ENCODE data around the gene NRP2. TPM values are rescaled to one million over a fixed set of nuclear protein-coding genes. Genes with fewer than 3 reads are reported as not detected.

NRP2 gene
- total RNA-seq, 4 donors from 2014 or later, result 195 to 440 (median 314) TPM

DNA sequence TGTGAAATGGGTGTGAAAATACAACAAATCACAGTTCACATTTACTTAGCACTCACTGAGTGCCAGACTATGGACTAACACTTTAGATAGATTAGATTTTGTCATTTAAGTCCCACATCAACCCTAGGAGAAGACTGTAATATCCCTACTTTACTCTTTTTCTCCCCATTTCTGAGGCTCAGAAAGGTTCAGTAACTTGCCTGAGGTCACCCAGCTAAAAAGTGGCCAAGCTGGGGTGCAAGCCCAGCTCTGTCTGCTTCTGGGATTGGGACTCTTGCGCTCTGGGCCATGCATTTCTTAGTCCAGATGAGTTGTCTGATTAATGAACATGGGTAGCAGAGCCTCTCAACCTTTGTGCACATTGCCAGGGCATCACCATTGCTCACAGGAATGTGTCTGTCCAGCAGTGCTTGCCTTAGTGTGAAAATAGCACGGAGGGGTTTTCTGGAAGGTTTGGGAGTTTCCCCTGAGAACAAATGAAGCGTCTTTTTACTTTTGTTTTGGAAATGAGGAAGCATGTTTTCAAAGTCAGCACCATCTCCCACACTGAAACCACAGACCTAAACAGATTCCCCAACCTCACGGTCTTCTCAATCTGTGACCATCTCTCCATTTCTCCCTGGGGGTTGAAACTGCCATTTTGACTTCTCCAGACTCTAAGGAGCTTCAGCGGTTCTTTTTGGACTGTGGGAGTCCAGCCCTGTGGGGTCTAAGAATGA, 31.9 kb downstream of the NRP2 start:
- 28% methylated on average over 5 of the region's 5 CpGs for WGBS
- Histone ChIP-seq H3K27me3 (no peaks in the 10 kb centered on the region), H3K4me3 (no peak overlapping the region), H3K36me3 (peaks cover 0 to 11% (median 3%) of the 10 kb centered on the region in 4 donors), H3K27ac (replicated peaks in 1 of 4) (peak overlapping the region; percentile 87 to 98 (median 93)), H3K9me3 (no peaks in the 10 kb centered on the region), H3K4me1 (peaks cover 6 to 100% (median 95%) of the 10 kb centered on the region in 4 donors)
- intact Hi-C loops (cut with DNase I), result no loop called here
- no peak for DNase-seq (ENCODE audit: extremely low spot score)
- TF ChIP-seq, protein P1, sequence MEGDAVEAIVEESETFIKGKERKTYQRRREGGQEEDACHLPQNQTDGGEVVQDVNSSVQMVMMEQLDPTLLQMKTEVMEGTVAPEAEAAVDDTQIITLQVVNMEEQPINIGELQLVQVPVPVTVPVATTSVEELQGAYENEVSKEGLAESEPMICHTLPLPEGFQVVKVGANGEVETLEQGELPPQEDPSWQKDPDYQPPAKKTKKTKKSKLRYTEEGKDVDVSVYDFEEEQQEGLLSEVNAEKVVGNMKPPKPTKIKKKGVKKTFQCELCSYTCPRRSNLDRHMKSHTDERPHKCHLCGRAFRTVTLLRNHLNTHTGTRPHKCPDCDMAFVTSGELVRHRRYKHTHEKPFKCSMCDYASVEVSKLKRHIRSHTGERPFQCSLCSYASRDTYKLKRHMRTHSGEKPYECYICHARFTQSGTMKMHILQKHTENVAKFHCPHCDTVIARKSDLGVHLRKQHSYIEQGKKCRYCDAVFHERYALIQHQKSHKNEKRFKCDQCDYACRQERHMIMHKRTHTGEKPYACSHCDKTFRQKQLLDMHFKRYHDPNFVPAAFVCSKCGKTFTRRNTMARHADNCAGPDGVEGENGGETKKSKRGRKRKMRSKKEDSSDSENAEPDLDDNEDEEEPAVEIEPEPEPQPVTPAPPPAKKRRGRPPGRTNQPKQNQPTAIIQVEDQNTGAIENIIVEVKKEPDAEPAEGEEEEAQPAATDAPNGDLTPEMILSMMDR (IDR thresholded peaks at IDR 0.05), result no peak
- TF ChIP-seq POLR2AphosphoS5 (IDR thresholded peaks at IDR 0.05) (no peak), EP300 (IDR thresholded peaks at IDR 0.05) (no peak), POLR2A (IDR thresholded peaks at IDR 0.05; ENCODE audit: low read depth) (no peak)

DNA sequence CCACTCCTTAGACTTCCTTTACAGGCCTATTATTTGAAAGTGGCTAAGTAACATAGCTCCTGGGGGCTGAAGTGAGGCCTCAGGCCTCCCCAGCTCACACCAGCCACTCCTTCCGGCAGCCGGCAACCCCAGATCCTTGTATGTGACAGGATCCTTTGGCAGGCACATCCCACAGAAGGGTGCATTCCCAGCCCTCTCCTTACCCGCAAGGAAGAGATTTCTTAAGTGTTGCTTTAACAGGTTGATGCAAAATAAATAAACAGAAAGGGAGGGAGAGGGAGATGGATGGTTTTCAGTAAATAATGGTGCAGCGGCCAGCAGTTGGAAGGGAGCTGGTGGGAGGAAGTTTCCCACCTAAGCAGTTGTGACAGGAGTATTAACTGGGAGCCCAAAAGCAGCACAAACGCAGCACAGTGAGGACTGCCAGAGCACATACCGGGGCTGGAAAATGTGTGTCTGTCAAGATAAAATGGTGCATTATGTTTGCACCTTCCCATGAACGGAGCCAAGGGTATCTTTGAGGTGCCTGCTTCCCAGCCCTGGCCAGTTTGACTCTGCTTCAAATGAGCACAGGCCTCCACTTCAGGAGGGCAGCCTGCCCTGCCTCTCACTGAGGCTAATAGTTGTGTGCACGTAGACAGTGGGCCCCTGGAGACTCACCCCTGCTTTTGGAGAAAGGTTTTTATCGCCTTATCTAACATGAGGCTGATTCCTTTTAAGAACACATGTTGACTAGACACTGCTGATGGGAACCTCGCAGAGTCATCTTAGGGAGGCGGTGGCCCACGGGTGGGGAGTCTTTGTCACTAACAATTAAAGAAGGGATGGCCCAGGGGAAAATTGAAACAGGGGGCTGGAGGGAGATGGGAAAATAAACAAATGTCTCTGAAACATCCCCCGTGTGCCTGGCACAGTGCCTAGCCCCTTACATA, 32.8 kb downstream of the NRP2 start:
- Histone ChIP-seq H3K27ac (replicated peaks in 1 of 4) (peak overlapping the region; percentile 87 to 98 (median 93)), H3K36me3 (peaks cover 0 to 11% (median 3%) of the 10 kb centered on the region in 4 donors), H3K4me3 (no peak overlapping the region), H3K27me3 (no peaks in the 10 kb centered on the region), H3K9me3 (no peaks in the 10 kb centered on the region), H3K4me1 (peaks cover 6 to 100% (median 94%) of the 10 kb centered on the region in 4 donors)
- 37% methylated on average over 13 of the region's 13 CpGs for WGBS
- no peak for DNase-seq (ENCODE audit: extremely low spot score)
- intact Hi-C loops (cut with DNase I), result no loop called here
- TF ChIP-seq POLR2A (IDR thresholded peaks at IDR 0.05; ENCODE audit: low read depth) (no peak), POLR2AphosphoS5 (IDR thresholded peaks at IDR 0.05) (peak; percentile 40 to 52), EP300 (IDR thresholded peaks at IDR 0.05) (peak; percentile 10)
- TF ChIP-seq, protein P1 (IDR thresholded peaks at IDR 0.05), result no peak

DNA sequence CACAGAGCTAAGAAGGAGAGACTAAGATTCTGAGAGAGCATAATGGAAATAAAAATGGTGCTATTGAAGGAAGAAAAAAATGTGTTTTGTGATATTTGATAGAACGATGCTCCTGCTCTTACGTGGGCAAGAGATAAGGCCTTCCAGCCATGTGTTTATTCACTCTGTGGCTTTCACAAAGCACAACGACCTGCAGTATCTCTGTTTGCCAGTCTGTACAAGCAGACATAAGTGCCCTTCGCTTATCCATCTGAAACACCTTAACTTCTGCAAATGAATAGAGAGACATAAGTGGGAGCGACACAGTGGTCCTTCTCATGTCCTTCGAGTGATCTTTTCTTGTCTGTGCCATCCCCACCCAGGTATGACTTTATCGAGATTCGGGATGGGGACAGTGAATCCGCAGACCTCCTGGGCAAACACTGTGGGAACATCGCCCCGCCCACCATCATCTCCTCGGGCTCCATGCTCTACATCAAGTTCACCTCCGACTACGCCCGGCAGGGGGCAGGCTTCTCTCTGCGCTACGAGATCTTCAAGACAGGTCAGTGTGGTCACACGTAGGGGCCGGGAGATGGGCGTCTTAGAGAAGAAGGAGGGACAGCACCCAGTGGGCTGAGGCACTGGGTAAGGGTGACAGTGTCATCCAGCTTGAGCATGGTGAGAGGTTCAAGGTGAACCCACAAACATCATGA, 33.7 kb downstream of the NRP2 start:
- no peaks in the 10 kb centered on the region for H3K27me3 ChIP-seq
- intact Hi-C loops (cut with DNase I), result no loop called here
- no peak overlapping the region for H3K4me3 ChIP-seq
- peaks cover 6 to 100% (median 98%) of the 10 kb centered on the region in 4 donors for H3K4me1 ChIP-seq
- H3K36me3 ChIP-seq, result peaks cover 0 to 19% (median 5%) of the 10 kb centered on the region in 4 donors
- TF ChIP-seq POLR2A (IDR thresholded peaks at IDR 0.05; ENCODE audit: low read depth), result no peak
- TF ChIP-seq, protein P1 (IDR thresholded peaks at IDR 0.05), result peak; percentile 41 to 44 (median 42)
- no peaks in the 10 kb centered on the region for H3K9me3 ChIP-seq
- 83% methylated on average over 18 of the region's 20 CpGs for WGBS
- DNase-seq (ENCODE audit: extremely low spot score), result no peak
- H3K27ac ChIP-seq (replicated peaks in 1 of 4), result peak overlapping the region; percentile 87 to 98 (median 93)

- no peak for TF ChIP-seq POLR2A (IDR thresholded peaks at IDR 0.05; ENCODE audit: low read depth)
- peak in 1 of 2 donors; percentile 10 for TF ChIP-seq POLR2AphosphoS5 (IDR thresholded peaks at IDR 0.05)
- TF ChIP-seq, protein P1 (IDR thresholded peaks at IDR 0.05), result no peak
- TF ChIP-seq EP300 (IDR thresholded peaks at IDR 0.05), result no peak
- Histone ChIP-seq H3K4me1 (peaks cover 7 to 100% (median 100%) of the 10 kb centered on the region in 4 donors), H3K27me3 (no peaks in the 10 kb centered on the region), H3K27ac (replicated peaks in 1 of 4) (peak overlapping the region; percentile 87 to 98 (median 93)), H3K36me3 (peaks cover 0 to 26% (median 9%) of the 10 kb centered on the region in 4 donors), H3K4me3 (no peak overlapping the region), H3K9me3 (no peaks in the 10 kb centered on the region)
- no peak for DNase-seq (ENCODE audit: extremely low spot score)
- intact Hi-C loops (cut with DNase I), result no loop called here
- 44% methylated on average over 10 of the region's 10 CpGs for WGBS
Observed at GRCh38 chr2:205717175-205717846, 35.0 kb downstream of the NRP2 start.

Measured in esophagus muscularis mucosa (tissue), 4 donors.